ENCODE data around the gene PICALM. TPM values are rescaled to one million over a fixed set of nuclear protein-coding genes. Genes with fewer than 3 reads are reported as not detected.

Gene PICALM
- total and polyA plus RNA-seq, 2 donors (not counting 3 experiments of a cell fraction or from before 2014, with no cell fraction given), result 181 to 202 TPM

GRCh38 chr11:86060544-86060943, 8.3 kb downstream of the PICALM start:
- CTCF ChIA-PET, result interaction anchor here (1.1 to 4.1 kb wide), 3 partner anchors 9 to 18 kb away, joined by 3 to 19 read pairs (median 3); no protein-coding TSS in a partner anchor
- BruUV-seq (replicated peaks), result no TSS peak
- Histone ChIP-seq H3K36me3 (ENCODE audit: control insufficient read depth in 2 of 2, extremely low read depth in 1 of 2, insufficient read depth in 2 of 2, low read length in 2 of 2) (no peaks in the 10 kb centered on the region), H2AFZ (ENCODE audit: low read depth, low read length) (no peak overlapping the region), H3K79me2 (ENCODE audit: control insufficient read depth, insufficient read depth, low read length) (peaks cover 100% of the 10 kb centered on the region), H4K20me1 (replicated peaks; ENCODE audit: control insufficient read depth, extremely low read depth, insufficient read depth, low read length) (peaks cover 30% of the 10 kb centered on the region), H3K9me3 (replicated peaks; ENCODE audit: control insufficient read depth, insufficient read depth, low read length) (no peaks in the 10 kb centered on the region), H3K4me1 (ENCODE audit: control insufficient read depth, extremely low read depth, insufficient read depth, low read length) (peaks cover 40% of the 10 kb centered on the region), H3K4me3 (replicated peaks in 1 of 3; ENCODE audit: insufficient read depth in 1 of 3, low read depth in 1 of 3, low read length in 3 of 3) (no peak overlapping the region), H3K9me1 (replicated peaks; ENCODE audit: control insufficient read depth, extremely low read depth, insufficient read depth, low read length) (peaks cover 5% of the 10 kb centered on the region), H3K4me2 (ENCODE audit: insufficient read depth, low read length) (no peak overlapping the region), H3K27ac (ENCODE audit: insufficient read depth, low read depth, low read length) (no peak overlapping the region), H3K27me3 (ENCODE audit: control insufficient read depth in 2 of 2, insufficient read depth in 2 of 2, low read length in 2 of 2) (no peaks in the 10 kb centered on the region), H3K9ac (replicated peaks; ENCODE audit: extremely low read depth, insufficient read depth, low read length) (no peak overlapping the region)
- TF ChIP-seq POLR2A (IDR thresholded peaks at IDR 0.05; ENCODE audit: low read depth, low read length) (no peak), MAX (IDR thresholded peaks at IDR 0.05; ENCODE audit: insufficient read depth, insufficient read length) (no peak), JUN (IDR thresholded peaks at IDR 0.05; ENCODE audit: borderline replicate concordance, insufficient read depth, insufficient read length, low read depth) (no peak), FOS (IDR thresholded peaks at IDR 0.05; ENCODE audit: borderline replicate concordance, insufficient read depth, low read length) (no peak), CTCF (IDR thresholded peaks at IDR 0.05; ENCODE audit: extremely low read depth in 1 of 2, insufficient read depth in 1 of 2, low read depth in 1 of 2, low read length in 2 of 2) (no peak), POLR2AphosphoS5 (IDR thresholded peaks at IDR 0.05; ENCODE audit: insufficient read depth, low read depth, low read length) (no peak), MYC (IDR thresholded peaks at IDR 0.05; ENCODE audit: low read depth, low read length) (no peak), EZH2 (IDR thresholded peaks at IDR 0.05; ENCODE audit: borderline replicate concordance, low read depth, low read length, severe bottlenecking) (no peak)
- FAIRE-seq (no peak), DNase-seq (ENCODE audit: low read depth, low spot score) (no peak)
- dilution Hi-C loops (cut with MboI; ENCODE audit: extremely low pct_ligation_motif_present, low sequenced_read_pairs), result no loop called here
- intact Hi-C loops (cut with micrococcal nuclease), result loop anchor here (10.0 kb wide), 1 partner anchor 326 kb away; no protein-coding TSS in a partner anchor
- POLR2A ChIA-PET, result no interaction called here

All from endothelial cell of umbilical vein (primary cell).